ENCODE measurements around the gene APBA2.
"Not testable (repeated sequence)": the region's sequence is repeated elsewhere in the genome, so short reads cannot be mapped to it uniquely, and the experiment has no call there.

APBA2 gene

DNA sequence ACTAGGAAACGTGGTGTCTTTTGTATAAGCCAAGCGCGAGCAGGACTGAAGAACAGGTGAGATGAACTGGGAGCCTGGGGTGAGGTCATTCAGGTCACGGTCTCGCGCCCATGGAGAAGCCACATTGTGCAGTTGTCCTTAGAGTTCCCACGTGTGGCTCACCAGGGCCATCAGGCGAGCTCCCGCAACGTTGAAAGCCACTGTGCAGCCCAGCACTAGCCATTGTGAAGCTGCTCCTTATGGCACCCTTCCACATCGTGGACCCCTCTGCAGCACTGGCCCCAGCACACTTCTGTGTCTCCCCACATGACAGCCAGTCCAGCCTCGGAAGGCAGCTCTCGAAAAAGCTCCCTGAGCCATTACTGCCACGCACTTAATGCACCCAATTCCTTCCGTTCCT is 7.6 kb upstream of the APBA2 start:
- DNase-seq (ENCODE audit: low read depth in 2 of 2), result no peak

DNA sequence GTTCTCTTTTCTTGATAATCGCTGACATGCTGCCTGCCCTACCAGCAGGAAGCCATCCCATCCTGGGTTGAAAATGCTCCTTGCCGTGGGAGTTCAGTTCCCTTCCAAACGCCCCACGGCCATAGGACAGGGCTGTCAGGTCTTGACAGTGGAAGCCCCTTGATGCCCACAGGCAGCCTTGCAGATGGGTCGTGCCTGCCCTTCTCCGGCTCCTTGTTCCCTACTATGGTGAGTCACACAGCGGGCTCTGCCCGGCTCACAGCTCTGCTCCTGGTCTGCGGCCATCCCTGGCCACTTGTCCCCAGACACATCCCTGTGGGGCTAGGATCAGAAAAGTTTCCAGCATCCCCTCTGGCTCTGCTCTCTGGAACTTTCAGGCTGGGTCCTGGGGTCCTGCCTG is 6.2 kb upstream of the APBA2 start:
- no peak for DNase-seq (ENCODE audit: low read depth in 2 of 2)

DNA sequence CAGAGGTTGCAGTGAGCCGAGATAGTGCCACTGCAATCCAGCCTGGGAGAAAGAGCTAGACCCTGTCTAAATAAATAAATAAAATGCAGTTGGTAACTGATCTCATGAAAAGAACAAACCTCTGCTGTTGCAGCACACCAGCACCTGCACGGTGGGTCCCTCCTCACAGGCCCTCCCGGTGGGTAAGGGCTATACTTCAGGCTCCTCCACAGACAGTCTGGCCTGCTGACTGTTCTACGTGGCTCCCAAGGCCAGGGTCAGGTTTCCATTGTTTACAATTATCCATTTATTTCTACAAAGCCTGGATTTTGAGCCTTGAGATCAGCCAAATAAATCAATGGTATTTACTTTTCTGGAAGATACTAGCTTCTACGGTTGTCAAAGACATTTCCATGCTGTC is 5.1 kb upstream of the APBA2 start:
- no peak for DNase-seq (ENCODE audit: low read depth in 2 of 2)

DNA sequence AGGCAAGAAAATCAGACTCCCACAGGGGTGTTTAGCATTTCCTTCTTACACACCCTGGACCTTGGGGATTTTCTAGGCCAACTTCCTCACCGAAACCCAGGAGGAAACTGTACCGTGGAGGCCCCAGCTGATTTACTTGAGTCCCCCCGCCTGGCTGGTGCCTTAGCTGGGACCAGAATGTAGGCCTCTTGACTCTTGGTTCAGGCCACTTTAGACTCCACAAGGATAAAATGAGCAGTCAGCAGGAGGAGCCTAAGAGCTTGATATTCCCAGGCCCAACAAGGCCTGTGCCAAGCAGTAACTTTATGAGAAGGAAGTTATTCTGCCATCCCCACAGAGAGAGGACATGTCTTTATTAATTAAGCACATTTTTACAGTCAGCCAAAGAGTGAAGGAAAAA is 4.6 kb upstream of the APBA2 start:
- DNase-seq (ENCODE audit: low read depth in 2 of 2), result no peak

DNA sequence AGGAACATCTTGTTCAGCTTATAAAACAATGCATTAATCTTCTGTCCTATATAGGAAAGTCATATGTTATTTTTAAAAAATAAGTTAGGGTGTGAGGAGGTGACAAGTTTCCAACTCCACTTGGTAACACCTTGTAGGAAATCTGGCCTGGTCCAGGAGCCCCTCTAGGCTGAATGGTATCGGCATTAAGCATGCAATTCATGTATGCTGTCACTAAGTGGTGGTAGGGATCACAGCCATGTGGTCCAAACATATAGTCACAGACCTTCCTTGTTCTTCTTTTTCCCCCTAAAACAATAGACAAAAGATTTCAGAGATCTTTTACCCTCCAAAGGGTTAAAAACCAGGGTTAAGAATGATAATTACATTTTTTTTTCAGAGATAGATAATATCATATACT is 4.2 kb upstream of the APBA2 start:
- DNase-seq (ENCODE audit: low read depth in 2 of 2), result no peak

DNA sequence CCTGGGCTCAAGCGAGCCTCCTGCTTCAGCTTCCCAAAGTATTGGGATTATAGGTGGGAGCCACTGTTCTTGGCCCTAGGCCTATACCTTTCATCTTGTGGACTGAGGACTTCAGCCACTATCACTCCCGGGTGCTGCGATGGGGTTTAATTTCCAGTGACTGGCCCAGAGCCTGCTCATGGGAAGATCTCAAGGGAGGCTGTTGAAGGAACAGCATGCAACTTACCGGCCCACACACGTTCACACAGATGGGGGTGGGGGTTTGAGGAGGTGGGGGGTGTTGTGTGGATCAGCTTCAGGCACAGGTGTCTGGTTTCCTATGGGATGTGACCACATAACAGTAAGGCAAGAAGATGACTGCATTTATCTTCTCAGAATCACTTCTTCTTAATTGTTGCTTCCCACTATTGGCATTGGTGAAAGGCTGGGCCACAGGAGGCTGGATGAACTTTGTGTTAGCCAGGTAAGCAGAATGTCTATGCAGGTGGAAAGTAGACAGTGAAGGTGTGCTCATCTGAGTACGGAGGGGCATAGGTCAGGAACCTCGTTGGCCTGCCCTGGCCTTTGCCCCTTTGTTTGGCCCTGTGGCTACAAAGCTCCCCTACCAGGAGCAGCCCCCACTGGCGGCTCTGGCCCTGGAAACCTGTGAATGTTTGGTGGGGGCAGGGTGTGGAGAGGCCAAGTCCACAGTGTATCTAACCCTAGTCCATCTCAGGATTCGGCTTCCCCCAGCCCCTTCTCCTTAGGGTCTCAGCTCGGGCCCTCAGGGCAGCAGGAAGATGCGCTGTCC is 1.4 kb upstream of the APBA2 start:
- no peak for DNase-seq (ENCODE audit: low read depth in 2 of 2)

DNA sequence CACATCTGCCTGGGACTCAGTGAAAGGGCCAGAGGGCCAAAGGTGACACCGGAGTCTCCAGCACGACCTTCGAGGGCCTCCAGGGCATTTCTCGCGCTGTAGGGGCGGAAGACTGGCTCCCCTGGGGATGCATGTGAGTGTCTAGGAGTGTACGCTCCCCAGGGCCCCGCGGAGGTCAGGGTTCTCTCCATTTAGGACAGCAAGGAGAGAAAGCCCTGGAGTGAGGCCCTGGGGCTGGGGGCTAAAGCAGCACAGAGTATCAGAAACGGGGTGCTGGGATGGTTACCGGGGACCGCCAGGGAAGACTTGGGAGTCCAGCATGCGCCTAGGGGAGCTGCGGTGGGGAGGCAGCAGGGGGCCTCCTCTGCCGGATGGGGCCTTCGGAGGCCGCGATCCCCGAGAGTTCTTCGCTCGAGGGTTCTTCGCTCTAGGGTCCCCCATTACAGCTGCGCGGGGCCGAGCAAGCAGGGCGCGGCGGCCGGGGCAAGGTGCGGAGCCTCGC is 595 bp upstream of the APBA2 start:
- DNase-seq (ENCODE audit: low read depth in 2 of 2), result no peak

DNA sequence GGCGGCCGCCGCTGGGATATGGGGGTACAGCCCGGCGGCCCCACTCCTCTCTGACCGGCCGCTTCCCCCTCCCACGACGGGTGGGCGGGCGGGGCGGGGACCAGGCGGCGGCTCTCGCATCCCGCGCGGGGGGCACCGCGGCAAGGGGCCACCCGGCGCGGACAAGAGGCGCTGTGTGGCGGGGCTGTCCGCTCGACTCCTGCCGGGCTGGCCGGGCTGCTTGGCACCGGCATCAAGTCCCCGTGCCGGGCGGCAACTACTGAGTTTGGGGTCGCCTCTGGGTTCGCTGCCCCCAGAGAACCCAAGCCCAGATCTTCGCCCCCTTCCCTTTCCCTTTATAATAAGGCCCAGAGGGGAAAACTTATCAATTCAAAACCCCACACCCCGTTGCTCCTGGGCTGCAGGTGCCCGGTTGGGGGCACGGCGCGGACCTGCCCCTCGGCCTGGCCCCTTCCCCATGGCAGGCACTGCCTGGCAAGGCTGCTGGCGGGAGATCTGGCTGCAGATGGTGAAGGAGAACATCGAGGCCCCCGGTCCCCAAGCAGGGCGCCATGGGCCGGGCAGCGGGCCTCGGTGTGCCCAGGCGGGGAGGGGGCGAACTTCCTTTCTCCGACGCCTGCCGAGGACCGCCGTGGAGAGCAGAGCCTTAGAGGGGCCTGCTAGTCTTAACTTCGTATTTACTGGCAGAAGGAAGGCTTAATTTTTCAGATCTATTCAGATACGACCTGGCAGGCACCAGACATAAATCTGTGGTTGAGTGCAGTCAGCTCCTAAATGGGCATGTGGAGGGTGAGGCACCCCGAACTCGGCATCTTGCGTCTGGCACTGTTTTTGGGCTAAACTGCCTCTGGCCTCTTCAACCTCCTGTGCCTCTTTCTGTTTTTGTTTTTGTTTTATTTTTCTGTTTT is 911 bp downstream of the APBA2 start:
- DNase-seq (ENCODE audit: low read depth in 2 of 2), result no peak

DNA sequence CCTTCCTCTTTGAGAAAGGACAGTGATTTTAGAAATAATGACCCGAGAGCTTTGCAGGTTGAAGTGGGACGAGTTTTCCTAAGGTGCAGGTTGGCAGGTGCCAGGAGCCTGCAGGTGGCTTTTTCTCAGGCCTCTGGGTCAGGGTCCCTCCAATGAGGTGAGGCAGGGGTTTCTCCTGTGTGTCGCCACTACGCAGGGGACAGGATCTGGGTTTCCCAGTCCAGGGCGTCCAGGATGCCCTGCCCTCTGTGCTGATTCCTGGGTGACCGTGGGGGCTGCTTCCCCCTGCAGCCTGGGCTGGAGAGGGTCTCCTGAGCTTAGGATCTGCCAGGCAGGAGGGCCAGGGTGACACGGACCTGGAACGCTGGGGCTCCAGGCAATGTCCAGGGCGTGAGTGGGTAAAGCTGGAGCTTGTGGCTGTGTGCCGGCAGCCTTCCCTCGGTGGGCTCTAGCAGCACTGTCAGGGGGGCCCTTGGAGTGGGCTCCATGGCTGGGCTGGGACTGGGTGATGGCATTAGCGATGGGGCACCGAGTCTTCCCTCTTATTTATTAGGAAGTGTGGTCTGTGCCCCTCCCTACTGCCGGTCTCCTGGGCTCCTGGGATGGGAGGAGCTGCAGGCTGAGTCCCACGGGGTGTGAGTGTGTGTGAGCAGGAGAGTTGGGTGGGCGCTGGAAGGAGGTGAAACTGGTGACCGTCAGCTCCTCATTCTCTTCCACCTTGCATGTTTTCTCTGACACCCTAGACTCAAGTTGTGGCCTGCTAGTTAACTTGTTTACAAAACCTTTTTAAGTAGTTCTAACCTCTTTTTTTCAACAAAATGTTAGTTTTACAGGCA is 1.8 kb downstream of the APBA2 start:
- no peak for DNase-seq (ENCODE audit: low read depth in 2 of 2)

DNA sequence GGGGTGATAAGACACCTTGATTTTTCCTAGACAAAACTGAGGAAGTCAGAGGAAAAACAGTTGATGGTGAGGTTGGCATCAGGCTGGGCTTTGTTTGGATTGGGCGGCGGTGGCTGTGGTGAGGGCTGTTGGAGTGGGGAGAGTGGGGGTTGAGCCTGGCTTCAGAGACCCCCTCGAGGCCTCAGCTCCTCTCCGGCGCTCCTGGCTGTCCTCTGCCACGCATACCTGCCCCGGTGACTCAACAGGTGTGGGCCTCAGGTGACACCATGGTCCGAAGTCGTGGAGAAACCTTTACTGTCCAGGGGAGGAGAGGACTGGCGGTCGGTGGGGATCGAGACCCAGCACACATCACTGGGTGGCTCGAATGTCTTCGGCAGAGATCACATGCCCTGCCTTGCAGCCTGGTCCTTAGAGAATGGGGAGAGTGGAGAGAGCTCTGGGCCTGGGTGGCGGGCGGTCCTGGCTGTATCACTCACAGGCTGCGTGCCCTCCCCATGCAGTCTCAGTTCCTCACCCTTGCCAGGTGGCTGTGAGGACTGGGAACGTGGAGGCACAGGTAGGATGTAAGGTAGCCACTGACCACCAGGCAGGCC is 2.6 kb downstream of the APBA2 start:
- no peak for DNase-seq (ENCODE audit: low read depth in 2 of 2)

DNA sequence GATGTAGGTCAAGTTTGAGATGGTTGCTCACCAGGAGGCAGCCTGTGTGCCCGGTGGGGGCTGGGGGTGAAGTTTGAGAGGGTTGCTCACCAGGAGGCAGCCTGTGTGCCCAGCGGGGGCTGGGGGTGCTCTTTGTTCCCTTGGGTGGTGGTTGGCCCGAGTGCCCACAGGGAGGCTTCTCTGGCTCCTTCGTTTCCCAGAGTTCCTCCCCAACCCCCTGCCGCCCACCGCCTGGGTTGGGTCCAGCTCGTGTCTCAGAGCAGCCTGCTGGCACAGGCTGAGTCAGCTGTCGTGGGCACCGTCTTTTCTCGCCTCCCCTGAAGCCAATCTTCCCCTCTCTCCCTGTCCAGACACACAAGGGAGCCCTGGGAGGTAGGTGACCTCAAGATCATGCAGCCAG is 3.1 kb downstream of the APBA2 start:
- DNase-seq (ENCODE audit: low read depth in 2 of 2), result no peak

DNA sequence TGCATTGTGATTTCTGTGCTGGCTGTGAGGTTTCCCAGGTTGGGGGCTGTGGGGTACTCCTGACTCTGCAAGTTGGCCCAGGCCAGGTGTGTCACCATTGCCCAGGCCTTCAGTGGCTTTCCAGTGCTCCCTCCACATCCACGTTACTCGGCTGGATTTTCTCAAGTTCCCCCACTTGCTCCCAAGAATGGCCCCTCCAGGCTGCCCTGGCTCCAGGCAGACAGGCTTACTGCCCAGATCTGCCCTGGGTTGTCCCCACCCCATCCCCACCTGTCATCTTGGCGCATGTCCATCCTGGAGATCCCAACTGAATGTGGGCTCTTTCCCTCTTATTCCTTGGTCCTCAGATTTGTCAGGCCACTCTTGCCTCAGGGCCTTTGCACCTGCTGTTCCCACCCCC is 3.6 kb downstream of the APBA2 start:
- no peak for DNase-seq (ENCODE audit: low read depth in 2 of 2)

DNA sequence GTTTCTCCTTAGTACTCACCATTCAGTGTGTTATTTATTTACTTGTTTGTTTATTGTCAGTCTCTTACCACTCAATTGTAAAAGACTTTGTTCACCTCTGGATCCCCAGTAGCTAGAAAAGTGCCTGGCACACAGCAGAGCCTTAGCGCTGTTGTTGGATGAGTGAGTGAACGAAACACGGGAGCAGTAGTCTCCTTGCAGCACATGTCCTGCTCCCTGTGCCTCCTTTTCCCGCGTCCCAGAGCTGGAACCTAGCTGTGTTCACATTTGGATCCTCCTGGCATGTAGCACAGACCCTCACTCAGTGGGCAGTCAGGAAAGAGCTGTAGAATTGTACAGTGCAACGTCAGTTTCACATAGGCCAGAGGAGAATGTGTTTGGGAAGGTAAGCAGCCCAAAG is 4.1 kb downstream of the APBA2 start:
- not testable (repeated sequence) for DNase-seq (ENCODE audit: low read depth in 2 of 2)

DNA sequence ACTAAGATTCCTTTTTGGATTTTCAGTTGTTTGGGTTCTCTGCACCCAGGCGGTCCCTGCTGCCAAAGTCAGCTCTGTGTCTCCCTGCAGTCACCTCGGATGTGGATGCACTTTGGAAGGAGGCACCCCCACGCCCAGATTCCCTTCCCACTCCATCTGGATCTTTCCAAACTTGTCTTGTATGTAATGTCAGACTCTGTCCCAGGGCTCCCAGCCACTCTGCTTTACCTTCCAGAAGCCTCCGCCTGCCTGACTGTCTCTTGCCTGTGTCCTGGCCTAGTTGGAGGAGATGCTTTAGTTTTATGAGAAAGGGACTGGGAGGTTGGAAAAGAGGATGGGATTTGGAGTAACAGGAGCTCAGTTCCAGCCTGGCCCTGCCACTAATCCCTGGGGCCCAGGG is 4.5 kb downstream of the APBA2 start:
- not testable (repeated sequence) for DNase-seq (ENCODE audit: low read depth in 2 of 2)

DNA sequence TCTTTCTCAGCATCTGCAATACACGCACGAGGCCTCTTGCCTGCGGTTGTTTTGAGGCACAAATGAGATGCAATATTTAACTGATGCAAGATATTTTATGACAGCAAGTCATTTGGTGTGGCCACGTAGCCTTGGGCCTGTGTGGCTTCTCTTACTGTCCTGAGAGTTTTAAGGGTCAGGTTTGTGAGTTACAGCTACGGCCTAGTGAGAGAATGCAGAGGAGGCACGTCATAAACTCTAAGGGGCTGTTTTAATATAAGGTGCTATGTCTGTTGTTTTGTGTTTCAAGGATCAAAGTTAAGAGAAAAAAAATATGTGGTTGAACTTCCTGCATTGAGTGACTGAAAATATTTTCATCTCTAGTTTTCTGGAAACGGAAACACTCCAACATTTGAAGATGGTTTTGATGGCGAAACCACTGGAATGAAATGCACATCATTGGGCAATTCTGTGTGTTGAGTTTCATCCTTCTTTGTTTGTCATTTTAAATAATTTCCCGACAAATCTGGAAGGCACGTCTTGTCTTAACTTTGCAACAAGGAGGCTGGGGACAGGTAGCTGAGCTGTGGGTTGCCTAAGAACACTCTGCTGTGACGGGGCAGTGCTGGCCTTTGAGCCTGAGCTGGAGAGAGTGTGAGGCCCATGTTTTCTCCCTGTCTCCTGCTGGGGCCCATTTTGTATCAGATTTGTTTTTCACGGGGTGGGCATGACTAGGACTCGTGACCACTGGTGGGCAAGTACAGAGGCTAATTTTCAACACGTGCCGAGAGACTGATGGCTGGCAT is 5.1 kb downstream of the APBA2 start:
- DNase-seq (ENCODE audit: low read depth in 2 of 2), result no peak

DNA sequence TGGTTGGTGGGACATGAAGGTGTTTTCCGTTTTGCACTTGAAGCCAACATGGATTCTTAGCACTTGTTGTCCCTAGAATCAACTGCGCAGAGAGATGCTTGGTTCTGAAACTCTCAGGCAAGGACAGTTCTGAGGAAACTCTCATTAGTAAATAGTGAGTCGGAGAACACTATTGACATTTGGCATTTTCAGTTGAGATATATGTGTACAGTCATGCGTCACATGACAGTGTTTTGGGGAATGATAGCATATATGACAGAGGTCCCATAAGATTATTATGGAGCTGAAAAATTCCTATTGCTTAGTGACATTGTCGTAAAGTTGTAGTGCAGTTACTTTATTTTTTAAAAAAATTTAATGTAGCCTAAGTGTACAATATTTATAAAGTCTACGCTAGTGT is 5.8 kb downstream of the APBA2 start:
- no peak for DNase-seq (ENCODE audit: low read depth in 2 of 2)

DNA sequence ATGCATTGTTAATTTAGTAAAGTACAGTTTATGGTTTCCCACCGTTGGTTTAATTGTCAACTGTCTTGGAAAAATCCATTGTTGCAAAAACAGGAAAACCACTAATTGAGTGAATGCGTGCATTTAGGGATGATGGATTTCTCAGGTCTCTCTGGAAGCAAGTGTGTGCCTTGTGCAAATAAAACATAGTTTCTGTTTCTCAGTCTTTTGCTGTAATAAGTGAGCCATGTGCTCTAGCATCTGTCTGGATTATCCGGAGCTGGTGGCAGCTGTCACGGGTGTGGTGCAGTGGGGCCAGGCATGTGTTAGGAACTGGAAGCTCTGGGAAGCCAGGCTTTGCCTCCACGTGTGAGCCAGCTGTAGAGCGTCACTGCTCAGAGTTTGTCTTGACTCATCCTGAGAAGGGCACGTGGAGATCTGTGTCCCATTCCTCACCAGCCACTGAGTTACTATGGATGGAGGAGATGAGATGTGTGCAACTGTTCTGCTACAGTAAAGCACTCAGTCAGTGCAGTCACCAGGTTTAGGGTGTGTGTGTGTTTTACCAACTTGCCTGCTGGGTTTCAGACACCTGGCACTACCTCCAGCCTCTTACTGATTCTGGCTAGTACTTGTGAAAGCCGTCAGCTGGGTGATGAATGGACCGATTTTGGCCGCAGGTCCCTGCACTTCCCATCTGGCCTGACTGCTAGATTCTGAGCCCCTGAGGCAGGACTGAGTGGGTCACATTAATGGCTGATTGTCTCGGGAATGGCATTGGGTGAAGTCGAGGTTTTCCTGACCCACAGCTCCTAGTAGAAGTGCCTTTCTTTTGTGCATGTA is 7.2 kb downstream of the APBA2 start:
- DNase-seq (ENCODE audit: low read depth in 2 of 2), result no peak

DNA sequence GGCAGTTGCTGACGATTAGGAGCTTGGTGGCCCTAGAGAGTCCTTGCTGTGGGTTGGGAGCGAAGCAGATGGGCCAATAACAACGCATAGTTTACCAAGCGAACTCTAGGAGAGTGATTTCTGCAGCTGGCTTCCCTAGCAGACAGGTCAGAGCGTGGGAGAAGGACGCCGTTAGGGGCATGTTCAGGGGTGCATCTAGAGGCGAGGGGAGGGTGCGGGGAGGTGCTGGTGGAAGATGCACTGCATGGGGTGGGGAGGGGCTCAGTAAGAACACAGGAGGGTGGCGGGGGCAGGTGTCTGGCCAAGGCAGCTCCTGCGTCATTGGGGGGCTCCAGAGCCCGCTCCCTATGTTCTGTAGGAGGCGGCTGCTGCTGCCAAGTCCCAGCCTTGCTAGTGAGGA is 8.9 kb downstream of the APBA2 start:
- DNase-seq (ENCODE audit: low read depth in 2 of 2), result no peak

DNA sequence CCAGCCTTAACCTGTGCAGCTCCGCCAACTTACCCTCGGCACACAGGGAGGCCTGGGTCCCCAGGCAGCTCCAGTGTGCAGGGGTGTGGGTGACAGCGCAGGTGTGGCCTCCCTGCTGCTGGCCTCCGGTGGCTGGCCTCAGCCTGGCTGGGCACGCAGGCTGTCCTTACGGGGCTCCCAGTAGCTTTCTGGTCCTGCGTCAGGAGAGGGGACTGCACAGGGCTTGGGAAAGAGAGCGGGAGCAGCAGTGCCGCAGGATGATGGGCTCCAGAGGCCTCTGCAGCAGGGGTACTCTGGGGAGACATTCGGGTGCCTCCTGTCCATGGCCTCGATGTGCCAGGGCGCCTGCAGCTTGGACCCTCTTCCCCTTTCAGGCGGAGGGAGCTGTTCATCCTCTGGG is 9.4 kb downstream of the APBA2 start:
- DNase-seq (ENCODE audit: low read depth in 2 of 2), result no peak

DNA sequence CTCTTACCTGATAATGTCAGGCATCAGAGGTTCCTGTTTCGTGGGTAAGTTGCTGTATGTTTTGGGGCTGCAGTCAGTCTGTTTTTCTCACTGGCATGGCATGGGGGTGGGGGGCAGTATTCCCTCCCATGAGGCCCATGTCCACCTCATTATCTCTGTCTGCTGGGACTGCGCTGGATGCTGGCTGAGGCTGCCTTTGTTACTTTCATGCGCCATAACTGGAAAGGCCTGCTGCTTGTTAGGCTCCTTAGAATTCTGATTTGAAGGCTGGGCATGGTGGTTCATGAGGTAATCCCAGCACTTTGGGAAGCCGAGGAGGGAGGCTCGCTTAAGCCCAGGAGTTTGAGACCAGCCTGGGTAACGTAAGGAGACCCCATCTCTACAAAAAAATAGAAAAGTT is 9.8 kb downstream of the APBA2 start:
- DNase-seq (ENCODE audit: low read depth in 2 of 2), result no peak

All from activated CD8-positive, alpha-beta memory T cell treated with anti-CD3 and anti-CD28 coated beads for 4 hours (primary cell).